GM06990 (cell line): ENCODE results near the gene AGPAT2.
"Not testable (repeated sequence)": the region's sequence is repeated elsewhere in the genome, so short reads cannot be mapped to it uniquely, and the experiment has no call there.

Experiments
- DNase-seq: peaks from one replicate; pipeline ENCODE4 v3.0.0-alpha.2; 2011; ENCODE audit not compliant: insufficient read length; ENCODE audit errors: extremely low read depth
- H3K27me3 ChIP-seq: replicated peaks from 2 replicates; pipeline ENCODE4 v1.6.0; 2011; ENCODE audit warnings: low read length; ENCODE audit not compliant: control insufficient read depth, insufficient read depth
- H3K36me3 ChIP-seq: 2 replicates; pipeline ENCODE4 v1.5.1; 2011; ENCODE audit warnings: low read length; ENCODE audit not compliant: control insufficient read depth, insufficient read depth
- H3K4me3 ChIP-seq: replicated peaks from 2 replicates; pipeline ENCODE4 v1.5.1; 2011; ENCODE audit warnings: low read depth, mild to moderate bottlenecking, control low read depth, low read length
- CTCF ChIP-seq: IDR thresholded peaks from 2 replicates; pipeline ENCODE4 v1.5.1; 2011; ENCODE audit warnings: low read length, control low read depth, mild to moderate bottlenecking, inconsistent platforms; ENCODE audit not compliant: insufficient read depth, poor library complexity, severe bottlenecking

The AGPAT2 gene

GRCh38 chr9:136714096-136714892 lies 27.0 kb upstream of the AGPAT2 start:
- no peak for DNase-seq
- Histone ChIP-seq H3K4me3 (no peak overlapping the region), H3K36me3 (no peaks in the 10 kb centered on the region), H3K27me3 (peaks cover 2% of the 10 kb centered on the region)
- no peak for TF ChIP-seq CTCF

- no peaks in the 10 kb centered on the region for H3K36me3 ChIP-seq
- H3K4me3 ChIP-seq, result no peak overlapping the region
- no peak for DNase-seq
- no peak for TF ChIP-seq CTCF
- peaks cover 2% of the 10 kb centered on the region for H3K27me3 ChIP-seq
Measured at GRCh38 chr9:136713550-136713949, 26.3 kb upstream of the AGPAT2 start.

GRCh38 chr9:136712690-136713544 lies 25.7 kb upstream of the AGPAT2 start:
- H3K27me3 ChIP-seq, result peaks cover 2% of the 10 kb centered on the region
- no peak for DNase-seq
- no peaks in the 10 kb centered on the region for H3K36me3 ChIP-seq
- no peak for TF ChIP-seq CTCF
- no peak overlapping the region for H3K4me3 ChIP-seq

GRCh38 chr9:136711751-136712689 lies 24.8 kb upstream of the AGPAT2 start, which contains the start of gene DIPK1B:
DIPK1B (plus strand) TSS chr9:136712572; CDS start chr9:136712666, 94 bp downstream.
- TF ChIP-seq CTCF, result no peak
- no peak for DNase-seq
- Histone ChIP-seq H3K36me3 (no peaks in the 10 kb centered on the region), H3K4me3 (no peak within 1 kb of the TSS), H3K27me3 (peaks cover 2% of the 10 kb centered on the region)

GRCh38 chr9:136711219-136711648 lies 24.0 kb upstream of the AGPAT2 start:
- H3K36me3 ChIP-seq, H3K27me3 ChIP-seq, DNase-seq, H3K4me3 ChIP-seq: not testable (repeated sequence)
